Sigmoid colon (tissue), 4 donors: ENCODE measurements around the gene SP2.

Experiments
- EP300 ChIP-seq, 4 donors: sonication (generic); formaldehyde crosslinking; IDR thresholded peaks; one replicate each; pipeline ENCODE4 v1.6.1; 2017; ENCODE audit warnings: antibody characterized with exemption in 4 of 4
- POLR2A ChIP-seq, 2 donors: fragments of 450-650 bp; IDR thresholded peaks; one replicate each; pipeline ENCODE4 v1.6.1; 2016; ENCODE audit warnings: antibody characterized with exemption in 2 of 2, mild to moderate bottlenecking in 2 of 2, moderate library complexity in 2 of 2
- POLR2AphosphoS5 ChIP-seq, 4 donors: sonication (generic); formaldehyde crosslinking; IDR thresholded peaks; one replicate each; pipeline ENCODE4 v1.6.1; 2017; ENCODE audit warnings: antibody characterized with exemption in 4 of 4
- TF ChIP-seq, protein P1 (sequence below), 4 experiments: fragments of 450-650 bp in 3 of 4; fragments of 200-600 bp in 1 of 4; IDR thresholded peaks; one replicate each; pipeline ENCODE4 v1.5.1; 2016 to 2019; ENCODE audit warnings: antibody characterized with exemption in 4 of 4, mild to moderate bottlenecking in 3 of 4, moderate library complexity in 2 of 4

DNA sequence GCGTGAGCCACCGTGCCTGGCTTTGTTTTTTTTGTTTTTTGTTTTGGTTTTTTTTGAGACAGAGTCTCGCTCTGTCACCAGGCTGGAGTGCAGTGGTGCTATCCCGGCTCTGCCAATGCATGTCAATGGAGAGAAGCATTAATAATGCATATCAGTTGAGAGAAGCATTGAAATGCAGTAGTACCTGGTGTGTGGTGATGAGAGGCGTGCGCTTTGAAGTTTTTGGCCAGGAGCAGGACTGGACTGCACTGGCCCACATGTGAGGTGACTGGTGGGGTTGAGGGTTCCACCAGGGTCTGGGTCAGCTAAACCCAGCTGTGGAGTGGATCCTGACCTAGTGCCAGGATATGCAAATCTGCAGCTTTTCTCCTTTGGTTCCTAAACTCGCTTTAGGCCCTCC lies 5.4 kb downstream of the SP2 start:
- no peak for TF ChIP-seq POLR2AphosphoS5 (IDR thresholded peaks at IDR 0.05)
- TF ChIP-seq POLR2A (IDR thresholded peaks at IDR 0.05): no peak
- TF ChIP-seq, protein P1, sequence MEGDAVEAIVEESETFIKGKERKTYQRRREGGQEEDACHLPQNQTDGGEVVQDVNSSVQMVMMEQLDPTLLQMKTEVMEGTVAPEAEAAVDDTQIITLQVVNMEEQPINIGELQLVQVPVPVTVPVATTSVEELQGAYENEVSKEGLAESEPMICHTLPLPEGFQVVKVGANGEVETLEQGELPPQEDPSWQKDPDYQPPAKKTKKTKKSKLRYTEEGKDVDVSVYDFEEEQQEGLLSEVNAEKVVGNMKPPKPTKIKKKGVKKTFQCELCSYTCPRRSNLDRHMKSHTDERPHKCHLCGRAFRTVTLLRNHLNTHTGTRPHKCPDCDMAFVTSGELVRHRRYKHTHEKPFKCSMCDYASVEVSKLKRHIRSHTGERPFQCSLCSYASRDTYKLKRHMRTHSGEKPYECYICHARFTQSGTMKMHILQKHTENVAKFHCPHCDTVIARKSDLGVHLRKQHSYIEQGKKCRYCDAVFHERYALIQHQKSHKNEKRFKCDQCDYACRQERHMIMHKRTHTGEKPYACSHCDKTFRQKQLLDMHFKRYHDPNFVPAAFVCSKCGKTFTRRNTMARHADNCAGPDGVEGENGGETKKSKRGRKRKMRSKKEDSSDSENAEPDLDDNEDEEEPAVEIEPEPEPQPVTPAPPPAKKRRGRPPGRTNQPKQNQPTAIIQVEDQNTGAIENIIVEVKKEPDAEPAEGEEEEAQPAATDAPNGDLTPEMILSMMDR (IDR thresholded peaks at IDR 0.05): no peak
- TF ChIP-seq EP300 (IDR thresholded peaks at IDR 0.05): no peak
